Measurements from ENCODE around the gene AQP6. TPM values are rescaled to one million over a fixed set of nuclear protein-coding genes. Genes with fewer than 3 reads are reported as not detected.

Gene AQP6
- total and polyA plus RNA-seq, 10 of the 15 experiments (the other 5 are each of a cell fraction or from before 2014, with no cell fraction given), result not detected

GRCh38 chr12:49923880-49924556 lies 48.7 kb upstream of the AQP6 start:
- WGBS (ENCODE audit: insufficient coverage, insufficient replicate concordance, low lambda C conversion rate, missing lambda C conversion rate), result 34% methylated on average over 15 of the region's 15 CpGs
- intact Hi-C loops (cut with micrococcal nuclease; ENCODE audit: unreplicated experiment) (no loop called here), in situ Hi-C loops (cut with MboI) (no loop called here)
- TF ChIP-seq NBN (IDR thresholded peaks at IDR 0.05), result no peak
- no peak for TF ChIP-seq REST (IDR thresholded peaks at IDR 0.05; ENCODE audit: low read depth, low read length)
- TF ChIP-seq RAD51 (IDR thresholded peaks at IDR 0.05), result no peak
- no peak for TF ChIP-seq ZBTB40 (IDR thresholded peaks at IDR 0.05; ENCODE audit: borderline replicate concordance)
- Histone ChIP-seq H3K4me3 (no peak overlapping the region), H3K79me2 (ENCODE audit: control insufficient read depth, insufficient read depth, low read length) (no peaks in the 10 kb centered on the region), H2AFZ (ENCODE audit: control insufficient read depth, low read depth, low read length) (no peak overlapping the region), H3K36me3 (ENCODE audit: control insufficient read depth in 2 of 2, insufficient read depth in 2 of 2, low read length in 1 of 2) (no peaks in the 10 kb centered on the region), H3K4me1 (ENCODE audit: control insufficient read depth, insufficient read depth, low read length) (no peaks in the 10 kb centered on the region), H3K9me3 (replicated peaks; ENCODE audit: control insufficient read depth, insufficient read depth, low read length) (no peaks in the 10 kb centered on the region), H4K20me1 (ENCODE audit: control insufficient read depth, insufficient read depth) (no peaks in the 10 kb centered on the region), H3K9ac (ENCODE audit: control insufficient read depth, insufficient read depth, low read length) (no peak overlapping the region), H3K27ac (ENCODE audit: control insufficient read depth, insufficient read depth) (no peak overlapping the region), H3K27me3 (replicated peaks in 1 of 2; ENCODE audit: control insufficient read depth in 2 of 2, insufficient read depth in 2 of 2, low read length in 1 of 2) (peaks cover 0 to 2% of the 10 kb centered on the region in 2 experiments; a peak in 2 of 4 replicates), H3K4me2 (ENCODE audit: control insufficient read depth, insufficient read depth) (no peak overlapping the region)
- RAD21 ChIA-PET (ENCODE audit: unreplicated experiment), result no interaction called here
- FAIRE-seq (no peak), DNase-seq (ENCODE audit: low read depth, low spot score) (no peak), ATAC-seq (no peak)
- SMC1A ChIA-PET (ENCODE audit: uncharacterized antibody, unreplicated experiment), result no interaction called here
- BruUV-seq (replicated peaks), result no TSS peak
- POLR2A ChIA-PET, result no interaction called here
- CTCF ChIA-PET, result no interaction called here
